HEK293 (cell line): Measurements from ENCODE around the gene ZGLP1.

Experiments
- GLIS2 ChIP-seq: fragments of 450-650 bp; formaldehyde crosslinking; IDR thresholded peaks from 2 replicates; pipeline ENCODE4 v1.5.1; 2016; ENCODE audit warnings: missing biosample characterization, missing genetic modification characterization
- IKZF3 ChIP-seq: fragments of 450-650 bp; IDR thresholded peaks from 2 replicates; pipeline ENCODE4 v1.5.0; 2018; ENCODE audit warnings: missing biosample characterization, mild to moderate bottlenecking, missing genetic modification characterization, moderate library complexity
- KLF1 ChIP-seq: fragments of 450-650 bp; formaldehyde crosslinking; IDR thresholded peaks from 2 replicates; pipeline ENCODE4 v1.5.1; 2016; ENCODE audit warnings: missing biosample characterization, missing genetic modification characterization
- KLF9 ChIP-seq: fragments of 450-650 bp; formaldehyde crosslinking; IDR thresholded peaks from 2 replicates; pipeline ENCODE4 v1.5.1; 2016; ENCODE audit warnings: missing biosample characterization, missing genetic modification characterization, low read depth
- SP2 ChIP-seq: fragments of 450-650 bp; formaldehyde crosslinking; IDR thresholded peaks from 2 replicates; pipeline ENCODE4 v1.5.1; 2016; ENCODE audit warnings: missing biosample characterization, missing genetic modification characterization
- SP7 ChIP-seq: fragments of 450-650 bp; formaldehyde crosslinking; IDR thresholded peaks from 2 replicates; pipeline ENCODE4 v1.5.1; 2016; ENCODE audit warnings: missing biosample characterization, missing genetic modification characterization
- ZEB2 ChIP-seq: fragments of 450-650 bp; formaldehyde crosslinking; IDR thresholded peaks from 2 replicates; pipeline ENCODE4 v1.5.1; 2016; ENCODE audit warnings: missing biosample characterization, missing genetic modification characterization
- ZIC2 ChIP-seq: fragments of 450-650 bp; formaldehyde crosslinking; IDR thresholded peaks from 2 replicates; pipeline ENCODE4 v1.5.1; 2016; ENCODE audit warnings: missing biosample characterization, missing genetic modification characterization
- ZNF16 ChIP-seq: fragments of 450-650 bp; formaldehyde crosslinking; IDR thresholded peaks from 2 replicates; pipeline ENCODE4 v1.5.1; 2016; ENCODE audit warnings: low read depth, missing biosample characterization, missing genetic modification characterization
- ZNF24 ChIP-seq: fragments of 450-650 bp; formaldehyde crosslinking; IDR thresholded peaks from 2 replicates; pipeline ENCODE4 v1.5.1; 2016; ENCODE audit warnings: missing biosample characterization, missing genetic modification characterization
- ZNF423 ChIP-seq: fragments of 450-650 bp; formaldehyde crosslinking; IDR thresholded peaks from 2 replicates; pipeline ENCODE4 v1.5.1; 2016; ENCODE audit warnings: missing biosample characterization, missing genetic modification characterization
- ZNF501 ChIP-seq: fragments of 450-650 bp; formaldehyde crosslinking; IDR thresholded peaks from 2 replicates; pipeline ENCODE4 v1.5.1; 2016; ENCODE audit warnings: missing biosample characterization, missing genetic modification characterization
- ZNF600 ChIP-seq: fragments of 450-650 bp; formaldehyde crosslinking; IDR thresholded peaks from 2 replicates; pipeline ENCODE4 v1.5.1; 2016; ENCODE audit warnings: missing biosample characterization, missing genetic modification characterization
- ZNF610 ChIP-seq: fragments of 450-650 bp; formaldehyde crosslinking; IDR thresholded peaks from 2 replicates; pipeline ENCODE4 v1.5.1; 2016; ENCODE audit warnings: missing biosample characterization, missing genetic modification characterization, borderline replicate concordance
- ZNF843 ChIP-seq: fragments of 450-650 bp; formaldehyde crosslinking; IDR thresholded peaks from 2 replicates; pipeline ENCODE4 v1.5.1; 2016; ENCODE audit warnings: missing biosample characterization, missing genetic modification characterization
- ZXDB ChIP-seq: fragments of 450-650 bp; formaldehyde crosslinking; IDR thresholded peaks from 2 replicates; pipeline ENCODE4 v1.5.1; 2016; ENCODE audit warnings: missing biosample characterization, missing genetic modification characterization
- TF ChIP-seq, protein P1 (sequence below): fragments of 450-650 bp; formaldehyde crosslinking; IDR thresholded peaks from 2 replicates; pipeline ENCODE4 v1.5.1; 2016; ENCODE audit warnings: missing biosample characterization, missing genetic modification characterization
- TF ChIP-seq, protein P2 (sequence below): fragments of 450-650 bp; formaldehyde crosslinking; optimal IDR thresholded peaks from 2 replicates; pipeline ENCODE3; 2016; ENCODE audit warnings: missing biosample characterization, mild to moderate bottlenecking, missing genetic modification characterization
- TF ChIP-seq, protein P3 (sequence below): fragments of 450-650 bp; formaldehyde crosslinking; IDR thresholded peaks from 2 replicates; pipeline ENCODE4 v1.5.1; 2016; ENCODE audit warnings: missing biosample characterization, missing genetic modification characterization
- TF ChIP-seq, protein P4 (sequence below): fragments of 450-650 bp; formaldehyde crosslinking; IDR thresholded peaks from 2 replicates; pipeline ENCODE4 v1.5.1; 2017; ENCODE audit warnings: missing biosample characterization, missing genetic modification characterization
- TF ChIP-seq, protein P5 (sequence below): fragments of 450-650 bp; formaldehyde crosslinking; IDR thresholded peaks from 2 replicates; pipeline ENCODE4 v1.5.1; 2016; ENCODE audit warnings: missing biosample characterization, missing genetic modification characterization
- TF ChIP-seq, protein P6 (sequence below): fragments of 450-650 bp; formaldehyde crosslinking; IDR thresholded peaks from 2 replicates; pipeline ENCODE4 v1.5.1; 2017; ENCODE audit warnings: missing biosample characterization, missing genetic modification characterization
- TF ChIP-seq, protein P7 (sequence below): fragments of 450-650 bp; formaldehyde crosslinking; IDR thresholded peaks from 2 replicates; pipeline ENCODE4 v1.5.1; 2017; ENCODE audit warnings: missing biosample characterization, missing genetic modification characterization

ZGLP1 gene

DNA sequence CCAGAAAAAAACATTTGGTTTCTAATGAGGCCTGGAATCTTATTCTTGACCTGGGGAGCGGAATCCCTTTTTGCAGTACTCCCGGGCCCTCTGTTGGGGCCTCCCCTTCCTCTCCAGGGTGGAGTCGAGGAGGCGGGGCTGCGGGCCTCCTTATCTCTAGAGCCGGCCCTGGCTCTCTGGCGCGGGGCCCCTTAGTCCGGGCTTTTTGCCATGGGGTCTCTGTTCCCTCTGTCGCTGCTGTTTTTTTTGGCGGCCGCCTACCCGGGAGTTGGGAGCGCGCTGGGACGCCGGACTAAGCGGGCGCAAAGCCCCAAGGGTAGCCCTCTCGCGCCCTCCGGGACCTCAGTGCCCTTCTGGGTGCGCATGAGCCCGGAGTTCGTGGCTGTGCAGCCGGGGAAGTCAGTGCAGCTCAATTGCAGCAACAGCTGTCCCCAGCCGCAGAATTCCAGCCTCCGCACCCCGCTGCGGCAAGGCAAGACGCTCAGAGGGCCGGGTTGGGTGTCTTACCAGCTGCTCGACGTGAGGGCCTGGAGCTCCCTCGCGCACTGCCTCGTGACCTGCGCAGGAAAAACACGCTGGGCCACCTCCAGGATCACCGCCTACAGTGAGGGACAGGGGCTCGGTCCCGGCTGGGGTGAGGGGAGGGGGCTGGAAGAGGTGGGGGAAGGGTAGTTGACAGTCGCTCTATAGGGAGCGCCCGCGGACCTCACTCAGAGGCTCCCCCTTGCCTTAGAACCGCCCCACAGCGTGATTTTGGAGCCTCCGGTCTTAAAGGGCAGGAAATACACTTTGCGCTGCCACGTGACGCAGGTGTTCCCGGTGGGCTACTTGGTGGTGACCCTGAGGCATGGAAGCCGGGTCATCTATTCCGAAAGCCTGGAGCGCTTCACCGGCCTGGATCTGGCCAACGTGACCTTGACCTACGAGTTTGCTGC, 22.5 kb downstream of the ZGLP1 start, which contains the start of gene ICAM4 (continued):
- peak; percentile 69 for TF ChIP-seq SP2 (tag by site-specific recombination)
- TF ChIP-seq, protein P1, sequence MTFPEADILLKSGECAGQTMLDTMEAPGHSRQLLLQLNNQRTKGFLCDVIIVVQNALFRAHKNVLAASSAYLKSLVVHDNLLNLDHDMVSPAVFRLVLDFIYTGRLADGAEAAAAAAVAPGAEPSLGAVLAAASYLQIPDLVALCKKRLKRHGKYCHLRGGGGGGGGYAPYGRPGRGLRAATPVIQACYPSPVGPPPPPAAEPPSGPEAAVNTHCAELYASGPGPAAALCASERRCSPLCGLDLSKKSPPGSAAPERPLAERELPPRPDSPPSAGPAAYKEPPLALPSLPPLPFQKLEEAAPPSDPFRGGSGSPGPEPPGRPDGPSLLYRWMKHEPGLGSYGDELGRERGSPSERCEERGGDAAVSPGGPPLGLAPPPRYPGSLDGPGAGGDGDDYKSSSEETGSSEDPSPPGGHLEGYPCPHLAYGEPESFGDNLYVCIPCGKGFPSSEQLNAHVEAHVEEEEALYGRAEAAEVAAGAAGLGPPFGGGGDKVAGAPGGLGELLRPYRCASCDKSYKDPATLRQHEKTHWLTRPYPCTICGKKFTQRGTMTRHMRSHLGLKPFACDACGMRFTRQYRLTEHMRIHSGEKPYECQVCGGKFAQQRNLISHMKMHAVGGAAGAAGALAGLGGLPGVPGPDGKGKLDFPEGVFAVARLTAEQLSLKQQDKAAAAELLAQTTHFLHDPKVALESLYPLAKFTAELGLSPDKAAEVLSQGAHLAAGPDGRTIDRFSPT (tag by site-specific recombination), result peak; percentile 64
- peak; percentile 81 for TF ChIP-seq ZXDB (tag by site-specific recombination)
- 0 out of 2 replicates have a peak, but pooled peaks have one; percentile 36 for TF ChIP-seq ZNF501 (tag by site-specific recombination)
- peak; percentile 63; the same call in 1 of the 2 replicates for TF ChIP-seq ZNF16 (tag by site-specific recombination)
- TF ChIP-seq ZNF610 (tag by site-specific recombination), result peak; percentile 79
- TF ChIP-seq ZIC2 (tag by site-specific recombination), result peak; percentile 88
- TF ChIP-seq, protein P2, sequence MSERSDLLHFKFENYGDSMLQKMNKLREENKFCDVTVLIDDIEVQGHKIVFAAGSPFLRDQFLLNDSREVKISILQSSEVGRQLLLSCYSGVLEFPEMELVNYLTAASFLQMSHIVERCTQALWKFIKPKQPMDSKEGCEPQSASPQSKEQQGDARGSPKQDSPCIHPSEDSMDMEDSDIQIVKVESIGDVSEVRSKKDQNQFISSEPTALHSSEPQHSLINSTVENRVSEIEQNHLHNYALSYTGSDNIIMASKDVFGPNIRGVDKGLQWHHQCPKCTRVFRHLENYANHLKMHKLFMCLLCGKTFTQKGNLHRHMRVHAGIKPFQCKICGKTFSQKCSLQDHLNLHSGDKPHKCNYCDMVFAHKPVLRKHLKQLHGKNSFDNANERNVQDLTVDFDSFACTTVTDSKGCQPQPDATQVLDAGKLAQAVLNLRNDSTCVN, result peak; percentile 65
- TF ChIP-seq SP7, result peak; percentile 78; the same call in 1 of the 2 replicates
- TF ChIP-seq, protein P3, sequence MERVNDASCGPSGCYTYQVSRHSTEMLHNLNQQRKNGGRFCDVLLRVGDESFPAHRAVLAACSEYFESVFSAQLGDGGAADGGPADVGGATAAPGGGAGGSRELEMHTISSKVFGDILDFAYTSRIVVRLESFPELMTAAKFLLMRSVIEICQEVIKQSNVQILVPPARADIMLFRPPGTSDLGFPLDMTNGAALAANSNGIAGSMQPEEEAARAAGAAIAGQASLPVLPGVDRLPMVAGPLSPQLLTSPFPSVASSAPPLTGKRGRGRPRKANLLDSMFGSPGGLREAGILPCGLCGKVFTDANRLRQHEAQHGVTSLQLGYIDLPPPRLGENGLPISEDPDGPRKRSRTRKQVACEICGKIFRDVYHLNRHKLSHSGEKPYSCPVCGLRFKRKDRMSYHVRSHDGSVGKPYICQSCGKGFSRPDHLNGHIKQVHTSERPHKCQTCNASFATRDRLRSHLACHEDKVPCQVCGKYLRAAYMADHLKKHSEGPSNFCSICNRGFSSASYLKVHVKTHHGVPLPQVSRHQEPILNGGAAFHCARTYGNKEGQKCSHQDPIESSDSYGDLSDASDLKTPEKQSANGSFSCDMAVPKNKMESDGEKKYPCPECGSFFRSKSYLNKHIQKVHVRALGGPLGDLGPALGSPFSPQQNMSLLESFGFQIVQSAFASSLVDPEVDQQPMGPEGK (tag by site-specific recombination), result peak; percentile 59
- TF ChIP-seq, protein P4, sequence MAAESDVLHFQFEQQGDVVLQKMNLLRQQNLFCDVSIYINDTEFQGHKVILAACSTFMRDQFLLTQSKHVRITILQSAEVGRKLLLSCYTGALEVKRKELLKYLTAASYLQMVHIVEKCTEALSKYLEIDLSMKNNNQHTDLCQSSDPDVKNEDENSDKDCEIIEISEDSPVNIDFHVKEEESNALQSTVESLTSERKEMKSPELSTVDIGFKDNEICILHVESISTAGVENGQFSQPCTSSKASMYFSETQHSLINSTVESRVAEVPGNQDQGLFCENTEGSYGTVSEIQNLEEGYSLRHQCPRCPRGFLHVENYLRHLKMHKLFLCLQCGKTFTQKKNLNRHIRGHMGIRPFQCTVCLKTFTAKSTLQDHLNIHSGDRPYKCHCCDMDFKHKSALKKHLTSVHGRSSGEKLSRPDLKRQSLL, result peak; percentile 49
- TF ChIP-seq ZNF423, result peak; percentile 54
- TF ChIP-seq ZEB2 (tag by site-specific recombination), result peak; percentile 64
- TF ChIP-seq ZNF843, result 0 out of 2 replicates have a peak, but pooled peaks have one; percentile 29
- TF ChIP-seq KLF1 (tag by site-specific recombination), result peak; percentile 44
- peak; percentile 76; the same call in 1 of the 2 replicates for TF ChIP-seq ZNF24 (tag by site-specific recombination)
- TF ChIP-seq, protein P5, sequence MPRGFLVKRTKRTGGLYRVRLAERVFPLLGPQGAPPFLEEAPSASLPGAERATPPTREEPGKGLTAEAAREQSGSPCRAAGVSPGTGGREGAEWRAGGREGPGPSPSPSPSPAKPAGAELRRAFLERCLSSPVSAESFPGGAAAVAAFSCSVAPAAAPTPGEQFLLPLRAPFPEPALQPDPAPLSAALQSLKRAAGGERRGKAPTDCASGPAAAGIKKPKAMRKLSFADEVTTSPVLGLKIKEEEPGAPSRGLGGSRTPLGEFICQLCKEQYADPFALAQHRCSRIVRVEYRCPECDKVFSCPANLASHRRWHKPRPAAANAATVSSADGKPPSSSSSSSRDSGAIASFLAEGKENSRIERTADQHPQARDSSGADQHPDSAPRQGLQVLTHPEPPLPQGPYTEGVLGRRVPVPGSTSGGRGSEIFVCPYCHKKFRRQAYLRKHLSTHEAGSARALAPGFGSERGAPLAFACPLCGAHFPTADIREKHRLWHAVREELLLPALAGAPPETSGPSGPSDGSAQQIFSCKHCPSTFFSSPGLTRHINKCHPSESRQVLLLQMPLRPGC, result peak; percentile 17; the same call in 1 of the 2 replicates
- peak; percentile 45; the same call in 1 of the 2 replicates for TF ChIP-seq GLIS2 (tag by site-specific recombination)
- peak; percentile 55; the same call in 1 of the 2 replicates for TF ChIP-seq ZNF600
- peak; percentile 19; the same call in 1 of the 2 replicates for TF ChIP-seq KLF9 (tag by site-specific recombination)
- peak; percentile 79 for TF ChIP-seq IKZF3 (tag by site-specific recombination)
- TF ChIP-seq, protein P6, sequence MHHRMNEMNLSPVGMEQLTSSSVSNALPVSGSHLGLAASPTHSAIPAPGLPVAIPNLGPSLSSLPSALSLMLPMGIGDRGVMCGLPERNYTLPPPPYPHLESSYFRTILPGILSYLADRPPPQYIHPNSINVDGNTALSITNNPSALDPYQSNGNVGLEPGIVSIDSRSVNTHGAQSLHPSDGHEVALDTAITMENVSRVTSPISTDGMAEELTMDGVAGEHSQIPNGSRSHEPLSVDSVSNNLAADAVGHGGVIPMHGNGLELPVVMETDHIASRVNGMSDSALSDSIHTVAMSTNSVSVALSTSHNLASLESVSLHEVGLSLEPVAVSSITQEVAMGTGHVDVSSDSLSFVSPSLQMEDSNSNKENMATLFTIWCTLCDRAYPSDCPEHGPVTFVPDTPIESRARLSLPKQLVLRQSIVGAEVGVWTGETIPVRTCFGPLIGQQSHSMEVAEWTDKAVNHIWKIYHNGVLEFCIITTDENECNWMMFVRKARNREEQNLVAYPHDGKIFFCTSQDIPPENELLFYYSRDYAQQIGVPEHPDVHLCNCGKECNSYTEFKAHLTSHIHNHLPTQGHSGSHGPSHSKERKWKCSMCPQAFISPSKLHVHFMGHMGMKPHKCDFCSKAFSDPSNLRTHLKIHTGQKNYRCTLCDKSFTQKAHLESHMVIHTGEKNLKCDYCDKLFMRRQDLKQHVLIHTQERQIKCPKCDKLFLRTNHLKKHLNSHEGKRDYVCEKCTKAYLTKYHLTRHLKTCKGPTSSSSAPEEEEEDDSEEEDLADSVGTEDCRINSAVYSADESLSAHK (tag by site-specific recombination), result no peak
- TF ChIP-seq, protein P7, sequence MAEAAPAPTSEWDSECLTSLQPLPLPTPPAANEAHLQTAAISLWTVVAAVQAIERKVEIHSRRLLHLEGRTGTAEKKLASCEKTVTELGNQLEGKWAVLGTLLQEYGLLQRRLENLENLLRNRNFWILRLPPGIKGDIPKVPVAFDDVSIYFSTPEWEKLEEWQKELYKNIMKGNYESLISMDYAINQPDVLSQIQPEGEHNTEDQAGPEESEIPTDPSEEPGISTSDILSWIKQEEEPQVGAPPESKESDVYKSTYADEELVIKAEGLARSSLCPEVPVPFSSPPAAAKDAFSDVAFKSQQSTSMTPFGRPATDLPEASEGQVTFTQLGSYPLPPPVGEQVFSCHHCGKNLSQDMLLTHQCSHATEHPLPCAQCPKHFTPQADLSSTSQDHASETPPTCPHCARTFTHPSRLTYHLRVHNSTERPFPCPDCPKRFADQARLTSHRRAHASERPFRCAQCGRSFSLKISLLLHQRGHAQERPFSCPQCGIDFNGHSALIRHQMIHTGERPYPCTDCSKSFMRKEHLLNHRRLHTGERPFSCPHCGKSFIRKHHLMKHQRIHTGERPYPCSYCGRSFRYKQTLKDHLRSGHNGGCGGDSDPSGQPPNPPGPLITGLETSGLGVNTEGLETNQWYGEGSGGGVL (tag by site-specific recombination), result peak; percentile 34; the same call in 1 of the 2 replicates
